Pulmonary artery endothelial cell (primary cell): ENCODE data around the gene ATP8B1. TPM values are rescaled to one million over a fixed set of nuclear protein-coding genes. Genes with fewer than 3 reads are reported as not detected.
"Not testable (repeated sequence)": the region's sequence is repeated elsewhere in the genome, so short reads cannot be mapped to it uniquely, and the experiment has no call there.

Source experiments
- DNase-seq: peaks from one replicate; pipeline ENCODE4 v3.0.0-alpha.2; 2011; ENCODE audit warnings: low read depth, low spot score
- total RNA-seq: library from RNA; depleted of rRNA; stranded (reverse); fragments of >200 nt; gene quantifications from 2 replicates; pipeline ENCODE4 v1.2.3, GENCODE V29; 2014

Gene ATP8B1
- total RNA-seq = 85.1 and 108 TPM in 2 replicates

DNA sequence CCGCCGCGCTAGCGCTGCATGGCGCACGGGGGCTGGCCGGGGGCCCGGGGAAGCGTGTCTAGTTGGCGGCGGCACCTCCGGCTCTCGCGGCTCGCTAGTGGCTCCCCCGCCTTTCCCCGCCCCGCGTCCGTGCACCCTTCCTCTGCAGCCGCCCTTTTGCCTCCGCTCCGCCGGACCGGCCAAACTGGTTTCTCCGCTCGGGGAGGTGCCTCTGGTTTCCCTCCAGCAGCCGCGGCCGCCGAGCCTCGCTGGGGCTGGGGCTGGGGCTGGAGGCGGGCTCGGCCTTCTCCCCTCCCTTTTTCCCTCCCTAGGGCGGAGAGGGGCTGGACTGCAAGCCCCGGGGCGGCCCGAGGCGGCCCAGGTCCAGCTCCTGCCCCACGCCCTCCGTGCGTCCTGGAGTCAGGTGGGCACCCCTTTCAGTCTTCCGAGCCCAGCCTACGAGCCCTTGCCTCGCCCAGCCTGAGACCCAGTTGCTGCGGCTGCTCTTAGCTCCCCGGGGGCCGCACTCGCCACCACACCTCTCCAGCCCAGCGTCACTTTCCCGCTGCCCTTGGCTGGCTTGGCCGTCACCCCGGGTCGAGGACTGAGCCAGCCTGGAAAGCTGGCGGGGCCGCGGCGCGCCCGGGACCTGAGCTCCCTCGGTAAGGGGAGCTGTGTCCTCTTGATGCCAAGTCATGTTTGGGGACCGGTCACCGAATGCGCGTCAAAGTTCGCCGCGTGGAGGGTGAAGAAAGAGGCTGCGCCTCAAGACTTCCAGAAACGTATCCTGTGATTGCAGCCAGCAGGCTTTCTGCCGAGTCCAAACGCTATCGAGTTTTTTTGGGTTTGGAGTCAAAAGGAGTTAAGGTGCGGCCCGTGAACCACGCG, at the start of gene ATP8B1:
ATP8B1 (minus strand) TSS at position 213 of the 867 bp plus-strand sequence. CDS start 71,508 bp downstream, outside the sequence.
- DNase-seq = no peak

GRCh38 chr18:57850063-57850462, 46.9 kb upstream of the ATP8B1 start:
- DNase-seq = no peak

- not testable (repeated sequence) for DNase-seq
Measured at GRCh38 chr18:57848374-57848773, 45.3 kb upstream of the ATP8B1 start.

GRCh38 chr18:57847431-57847830, 44.3 kb upstream of the ATP8B1 start:
- not testable (repeated sequence) for DNase-seq

GRCh38 chr18:57846258-57846657, 43.1 kb upstream of the ATP8B1 start:
- peak; percentile 60 for DNase-seq

- DNase-seq = no peak
Measured at GRCh38 chr18:57845605-57846074, 42.5 kb upstream of the ATP8B1 start.

GRCh38 chr18:57844319-57844718, 41.2 kb upstream of the ATP8B1 start:
- DNase-seq = no peak

DNA sequence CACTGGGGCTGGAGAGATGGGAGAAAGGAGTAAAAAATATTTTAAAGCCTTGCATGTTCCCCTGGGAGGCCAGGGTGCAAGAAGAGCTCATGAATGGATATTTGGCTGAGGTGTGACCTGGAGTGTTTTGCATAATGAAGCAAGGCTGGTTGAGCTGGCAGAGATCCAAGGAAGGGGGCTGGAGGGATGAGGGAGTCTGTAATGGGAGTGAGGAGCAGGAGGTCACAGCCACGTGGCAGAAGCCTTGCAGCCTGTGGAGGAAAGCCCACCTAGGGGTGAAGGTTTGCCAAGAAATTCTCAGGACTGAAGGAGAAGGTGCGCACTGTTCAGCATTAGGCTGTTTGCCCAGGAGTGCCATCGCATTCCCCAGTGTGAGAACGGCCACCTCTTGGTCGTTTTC, 40.3 kb upstream of the ATP8B1 start:
- no peak for DNase-seq

- no peak for DNase-seq
Measured at GRCh38 chr18:57841568-57841967, 38.5 kb upstream of the ATP8B1 start.

GRCh38 chr18:57839942-57840381, 36.8 kb upstream of the ATP8B1 start:
- DNase-seq = no peak

DNA sequence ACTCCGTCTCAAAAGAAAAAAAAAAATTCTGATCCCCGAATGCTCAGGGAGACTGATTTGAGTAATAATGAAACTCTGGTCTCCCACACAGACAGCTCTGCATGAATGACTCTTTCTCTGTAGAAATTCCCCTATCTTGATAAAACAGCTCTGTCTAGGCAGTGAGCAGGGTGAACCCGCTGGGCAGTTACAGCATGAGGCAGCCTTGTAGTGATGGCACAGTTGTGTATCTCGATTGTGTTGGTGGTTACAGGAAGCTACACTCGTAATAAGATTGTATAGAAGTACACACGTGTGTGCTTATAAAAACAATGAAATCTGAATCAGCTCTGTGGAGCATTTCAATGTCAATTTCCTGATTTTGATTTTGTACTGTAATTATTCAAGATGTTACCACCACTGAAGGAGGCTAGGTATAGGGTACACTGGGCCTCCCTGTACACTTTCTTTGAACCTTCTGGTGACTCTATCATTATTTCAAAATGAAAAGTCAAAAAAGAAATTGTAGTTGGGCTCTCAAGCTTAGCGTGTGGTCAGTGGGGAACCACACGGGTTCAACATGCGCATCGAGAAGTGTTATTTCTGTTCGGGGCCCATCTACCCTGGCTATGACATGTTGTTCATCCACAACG, 34.9 kb upstream of the ATP8B1 start:
- peak; percentile 76 for DNase-seq

DNA sequence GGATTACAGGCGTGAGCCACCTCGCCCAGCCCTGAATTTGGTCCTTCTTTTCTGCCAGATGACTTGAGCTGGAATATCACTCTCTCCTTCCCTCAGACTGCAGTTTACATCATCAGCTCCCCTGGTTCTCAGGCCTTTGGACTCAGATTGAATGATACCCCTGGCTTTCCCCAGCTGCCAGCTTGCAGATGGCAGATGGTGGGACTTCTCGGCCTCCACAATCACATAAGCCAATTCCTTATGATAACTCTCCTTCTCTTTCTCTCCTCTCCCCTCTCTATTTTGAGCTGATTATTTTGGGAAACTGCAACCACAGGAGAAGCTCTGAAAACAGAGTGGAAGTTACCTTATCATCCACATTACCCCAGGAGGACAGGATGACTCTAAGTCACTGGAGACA, 33.4 kb upstream of the ATP8B1 start:
- DNase-seq = no peak

DNA sequence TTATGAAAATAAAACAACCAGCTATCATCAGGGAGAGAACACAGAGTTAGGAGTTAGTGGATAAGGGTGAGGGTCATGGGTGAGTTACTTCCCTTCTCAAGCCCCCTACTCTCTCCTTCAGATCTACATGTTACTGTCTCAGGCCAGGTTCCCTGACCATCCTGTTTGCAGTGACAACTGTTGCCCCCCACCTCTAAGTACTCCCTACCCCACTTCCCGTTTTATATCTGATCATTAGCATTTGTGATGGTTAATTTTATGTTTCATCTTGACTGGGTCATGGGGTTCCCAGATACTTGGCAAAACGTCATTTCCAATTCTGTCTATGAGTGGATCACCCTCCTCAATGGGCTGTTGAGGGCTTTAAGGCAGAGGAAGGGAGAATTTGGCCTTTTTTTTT, 32.8 kb upstream of the ATP8B1 start:
- no peak for DNase-seq

DNA sequence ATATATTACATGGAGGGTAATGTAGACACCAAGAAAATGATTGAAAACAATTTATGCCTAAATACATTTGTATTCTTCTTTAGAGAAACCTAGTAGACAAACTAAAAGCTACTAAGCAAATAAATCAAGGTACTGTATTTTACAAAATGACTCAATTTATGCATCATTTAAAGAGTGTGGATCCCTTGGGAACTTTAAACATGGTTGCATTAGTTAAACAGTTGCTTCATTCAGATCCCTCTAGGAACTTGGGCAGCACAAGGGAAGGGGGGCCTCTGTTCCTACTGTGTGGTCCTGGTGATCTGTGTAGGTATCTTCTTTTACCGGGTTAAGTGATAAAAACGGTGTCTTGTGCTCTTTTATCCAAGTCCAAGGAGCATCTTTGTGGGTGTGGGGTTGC, 31.5 kb upstream of the ATP8B1 start:
- no peak for DNase-seq

DNA sequence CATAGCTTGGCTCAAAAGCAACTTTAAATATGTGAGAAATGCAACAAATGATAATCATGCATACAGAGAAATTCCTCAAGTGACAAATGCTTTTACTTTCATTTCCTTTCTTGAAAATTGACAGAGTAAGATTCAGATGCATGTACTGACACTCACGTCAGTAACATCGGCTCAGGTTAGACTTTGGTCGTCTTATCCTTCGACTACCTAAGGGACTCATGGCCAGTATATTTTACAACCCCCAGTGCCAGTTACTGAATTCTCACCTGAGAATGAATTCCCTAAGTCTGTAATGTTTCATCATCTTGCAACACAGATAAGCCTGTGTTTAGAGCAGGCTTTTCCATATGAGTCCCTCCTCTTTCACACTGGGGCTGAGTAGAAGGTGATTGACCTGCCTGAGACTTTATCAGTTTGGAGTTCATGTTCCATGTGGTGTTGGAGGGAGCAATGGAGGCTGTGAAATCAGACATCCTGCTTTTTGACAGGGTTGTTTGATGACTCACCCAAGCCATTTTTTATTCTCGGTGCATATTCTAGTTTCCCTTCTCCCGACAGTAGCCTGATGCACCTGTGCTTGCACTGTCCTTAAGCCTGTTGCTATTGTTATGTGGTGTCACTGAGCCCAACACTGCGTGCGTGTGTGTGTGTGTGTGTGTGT, 30.5 kb upstream of the ATP8B1 start:
- DNase-seq = no peak

DNA sequence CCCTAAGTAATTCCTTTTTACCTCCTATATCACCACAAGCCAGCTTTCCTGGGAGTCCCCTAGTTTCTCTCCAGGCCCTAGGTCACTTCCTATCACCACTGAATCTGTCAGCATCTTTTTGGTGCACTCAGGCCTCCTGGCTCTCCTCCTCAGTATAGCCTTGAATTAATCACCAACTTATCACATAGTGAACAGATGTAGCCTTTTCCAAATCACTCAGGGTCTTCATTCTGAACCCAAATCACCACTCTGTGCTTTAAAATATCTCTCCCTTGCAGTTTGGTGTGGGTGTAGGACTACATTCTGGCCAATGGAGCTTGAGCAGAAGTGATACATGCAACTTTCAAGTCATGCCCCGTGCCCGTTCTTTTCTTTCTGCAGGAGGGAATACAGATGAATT, 29.6 kb upstream of the ATP8B1 start:
- DNase-seq = no peak

- DNase-seq = no peak
Measured at GRCh38 chr18:57831597-57832377, 28.7 kb upstream of the ATP8B1 start.

- no peak for DNase-seq
Measured at GRCh38 chr18:57827646-57828045, 24.5 kb upstream of the ATP8B1 start.

GRCh38 chr18:57826252-57826651, 23.1 kb upstream of the ATP8B1 start:
- no peak for DNase-seq

GRCh38 chr18:57820583-57820982, 17.5 kb upstream of the ATP8B1 start:
- DNase-seq = not testable (repeated sequence)
